Upper lobe of right lung (tissue), 1 donor: ENCODE results near the gene KCTD16. TPM values are rescaled to one million over a fixed set of nuclear protein-coding genes. Genes with fewer than 3 reads are reported as not detected.

Experiments
- ATAC-seq: fragments of 200-7000 bp; cut with Tn5 transposase; one replicate; pipeline ENCODE4 v1.9.1; 2020; ENCODE audit warnings: mild to moderate bottlenecking, moderate library complexity
- DNase-seq: peaks from one replicate; pipeline ENCODE4 v3.0.0-alpha.2; 2020
- H3K27ac ChIP-seq: fragments of 200-600 bp; one replicate; pipeline ENCODE4 v1.8.0; 2022
- H3K27me3 ChIP-seq: fragments of 200-600 bp; one replicate; pipeline ENCODE4 v1.8.0; 2022; ENCODE audit warnings: mild to moderate bottlenecking
- H3K36me3 ChIP-seq: fragments of 200-600 bp; one replicate; pipeline ENCODE4 v1.8.0; 2022
- H3K4me1 ChIP-seq: fragments of 200-600 bp; one replicate; pipeline ENCODE4 v1.8.0; 2022
- H3K4me3 ChIP-seq: fragments of 200-600 bp; one replicate; pipeline ENCODE4 v1.8.0; 2022; ENCODE audit warnings: mild to moderate bottlenecking
- H3K9me3 ChIP-seq: fragments of 200-600 bp; one replicate; pipeline ENCODE4 v1.8.0; 2022
- CTCF ChIP-seq: fragments of 200-600 bp; IDR thresholded peaks from one replicate; pipeline ENCODE4 v1.8.0; 2022; ENCODE audit warnings: antibody characterized with exemption
- intact Hi-C: fragments of 100-400 bp; cut with DNase I; formaldehyde crosslinking; loops from one replicate; pipeline ENCODE4 v1.11.0; 2022
- total RNA-seq: library from RNA; stranded (reverse); fragmentation: NEBNext Ultra II Directional; extraction: Animal tissue kit (Norgen Biotek cat#: 25700); gene quantifications from one replicate; pipeline ENCODE4 v1.2.1, GENCODE V29; 2021
- donor health status: DM: no; HTN: yes; CAD: no; lungs with severe emphysema.

The KCTD16 gene
- total RNA-seq, 1 donor from 2014 or later: 5.1 TPM

DNA sequence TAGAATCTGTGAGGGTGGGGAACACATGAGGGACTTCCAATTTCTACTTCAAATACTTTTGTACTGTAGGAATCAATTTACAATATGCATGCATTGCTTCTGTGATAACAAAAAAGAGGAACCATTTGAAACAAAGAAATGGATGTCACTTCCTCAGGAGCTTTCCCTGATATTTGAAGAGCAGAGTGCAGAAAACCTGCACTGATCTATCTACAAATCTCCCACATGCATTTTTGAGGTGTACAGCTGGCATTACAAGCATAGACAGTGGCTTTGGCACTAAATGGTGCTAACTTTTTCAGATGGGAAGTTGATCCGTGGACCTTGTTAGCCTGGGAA is 27.9 kb upstream of the KCTD16 start:
- Histone ChIP-seq H3K4me1 (no peaks in the 10 kb centered on the region), H3K27me3 (no peaks in the 10 kb centered on the region), H3K9me3 (no peaks in the 10 kb centered on the region), H3K36me3 (no peaks in the 10 kb centered on the region), H3K27ac (no peak overlapping the region), H3K4me3 (no peak overlapping the region)
- no peak for TF ChIP-seq CTCF
- intact Hi-C loops: no loop called here
- DNase-seq (no peak), ATAC-seq (no peak)

GRCh38 chr5:144143625-144144024 is 27.0 kb upstream of the KCTD16 start:
- ATAC-seq: no peak
- TF ChIP-seq CTCF: no peak
- intact Hi-C loops: no loop called here

DNA sequence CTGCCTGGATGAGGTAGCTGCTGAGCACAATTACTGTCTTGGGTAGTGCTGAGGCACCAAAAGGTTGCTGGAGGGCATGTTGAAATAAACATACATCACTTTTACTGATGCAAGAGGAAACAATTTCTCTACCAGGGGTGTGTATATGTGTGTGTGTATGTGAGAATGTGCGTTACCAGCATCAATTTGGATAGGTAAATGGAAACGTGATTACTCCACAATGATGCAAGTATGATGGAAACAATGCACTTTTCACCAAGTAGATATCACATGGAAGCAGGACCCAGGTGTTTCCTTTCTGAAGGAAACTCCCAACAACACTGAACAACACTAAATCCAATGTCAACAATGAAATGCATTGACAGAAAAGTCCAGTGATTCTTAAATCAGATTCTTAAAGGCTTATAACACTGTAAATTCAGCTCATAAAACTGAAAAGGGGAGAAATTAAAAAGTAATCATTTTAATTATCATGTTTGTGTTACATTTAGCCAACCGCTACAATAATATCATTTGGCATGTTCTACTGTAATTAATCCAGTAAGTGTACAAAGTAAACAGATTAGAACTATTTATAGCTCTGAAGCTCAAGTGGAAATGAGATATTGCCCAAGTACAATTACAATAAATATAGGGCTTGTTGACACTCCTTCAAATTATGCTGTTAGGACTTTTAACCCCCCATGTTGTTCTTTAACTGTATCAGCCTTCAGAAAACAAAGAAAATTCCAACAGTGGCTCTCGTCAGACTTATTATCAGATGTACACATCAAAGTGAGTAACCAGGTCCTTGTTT is 25.5 kb upstream of the KCTD16 start:
- H3K27ac ChIP-seq: no peak overlapping the region

More at GRCh38 chr5:144143625-144144024, 27.0 kb upstream of the KCTD16 start:
- Histone ChIP-seq H3K4me1 (no peaks in the 10 kb centered on the region), H3K36me3 (no peaks in the 10 kb centered on the region), H3K4me3 (no peak overlapping the region), H3K27me3 (no peaks in the 10 kb centered on the region), H3K9me3 (no peaks in the 10 kb centered on the region), H3K27ac (no peak overlapping the region)
- no peak for DNase-seq

GRCh38 chr5:144151026-144151425 is 19.6 kb upstream of the KCTD16 start:
- no peaks in the 10 kb centered on the region for H3K36me3 ChIP-seq
- ATAC-seq (no peak), DNase-seq (no peak)
- no peak for TF ChIP-seq CTCF
- H3K4me1 ChIP-seq: no peaks in the 10 kb centered on the region
- no peaks in the 10 kb centered on the region for H3K27me3 ChIP-seq
- H3K9me3 ChIP-seq: no peaks in the 10 kb centered on the region
- H3K4me3 ChIP-seq: no peak overlapping the region
- intact Hi-C loops: no loop called here
- H3K27ac ChIP-seq: no peak overlapping the region

More for the DNA sequence above, 25.5 kb upstream of the KCTD16 start:
- no peak for TF ChIP-seq CTCF
- no peaks in the 10 kb centered on the region for H3K9me3 ChIP-seq
- H3K4me3 ChIP-seq: no peak overlapping the region
- ATAC-seq (no peak), DNase-seq (no peak)
- H3K36me3 ChIP-seq: no peaks in the 10 kb centered on the region
- no peaks in the 10 kb centered on the region for H3K4me1 ChIP-seq
- H3K27me3 ChIP-seq: no peaks in the 10 kb centered on the region
- intact Hi-C loops: no loop called here

GRCh38 chr5:144156767-144157171 is 13.9 kb upstream of the KCTD16 start:
- H3K4me1 ChIP-seq: no peaks in the 10 kb centered on the region
- intact Hi-C loops: no loop called here
- no peaks in the 10 kb centered on the region for H3K9me3 ChIP-seq
- H3K27ac ChIP-seq: no peak overlapping the region
- no peak for ATAC-seq
- no peak overlapping the region for H3K4me3 ChIP-seq
- TF ChIP-seq CTCF: no peak
- no peaks in the 10 kb centered on the region for H3K27me3 ChIP-seq
- no peak for DNase-seq
- H3K36me3 ChIP-seq: peaks cover 27% of the 10 kb centered on the region
